ENCODE measurements around the gene CYP2B6.

Gene CYP2B6

DNA sequence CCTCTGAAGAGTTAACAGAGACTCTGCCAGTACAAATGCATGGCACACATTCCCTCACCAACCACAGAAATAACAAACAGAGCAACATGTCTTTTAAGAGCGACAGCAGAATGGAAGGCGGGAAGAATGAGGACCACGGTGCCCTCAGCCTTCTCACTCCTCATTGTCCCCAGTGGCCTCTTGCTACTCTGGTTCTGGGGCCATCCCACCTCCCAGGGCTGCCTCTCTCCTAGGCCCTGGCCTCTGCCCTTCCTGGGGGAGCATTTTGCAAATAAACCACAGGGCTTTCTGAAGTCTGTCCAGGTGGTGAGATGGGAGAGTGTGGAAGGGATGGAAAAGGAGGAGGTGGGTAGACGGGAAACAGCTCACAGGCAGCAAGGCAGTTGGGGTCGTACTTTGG is 28.3 kb downstream of the CYP2B6 start:
- Histone ChIP-seq H3K4me3 (replicated peaks; ENCODE audit: insufficient read depth, low read length) (no peak overlapping the region), H3K27ac (replicated peaks) (no peak overlapping the region), H3K27me3 (ENCODE audit: insufficient read depth, poor library complexity, severe bottlenecking) (no peaks in the 10 kb centered on the region)
- no peak for DNase-seq (ENCODE audit: low read depth in 1 of 2, low spot score in 1 of 2)
- TF ChIP-seq SPI1 (IDR thresholded peaks at IDR 0.05; ENCODE audit: borderline replicate concordance, low read depth) (no peak), GABPA (IDR thresholded peaks at IDR 0.05; ENCODE audit: low read depth) (no peak), POLR2AphosphoS5 (IDR thresholded peaks at IDR 0.05; ENCODE audit: low read depth) (no peak)
- TF ChIP-seq, protein P1, sequence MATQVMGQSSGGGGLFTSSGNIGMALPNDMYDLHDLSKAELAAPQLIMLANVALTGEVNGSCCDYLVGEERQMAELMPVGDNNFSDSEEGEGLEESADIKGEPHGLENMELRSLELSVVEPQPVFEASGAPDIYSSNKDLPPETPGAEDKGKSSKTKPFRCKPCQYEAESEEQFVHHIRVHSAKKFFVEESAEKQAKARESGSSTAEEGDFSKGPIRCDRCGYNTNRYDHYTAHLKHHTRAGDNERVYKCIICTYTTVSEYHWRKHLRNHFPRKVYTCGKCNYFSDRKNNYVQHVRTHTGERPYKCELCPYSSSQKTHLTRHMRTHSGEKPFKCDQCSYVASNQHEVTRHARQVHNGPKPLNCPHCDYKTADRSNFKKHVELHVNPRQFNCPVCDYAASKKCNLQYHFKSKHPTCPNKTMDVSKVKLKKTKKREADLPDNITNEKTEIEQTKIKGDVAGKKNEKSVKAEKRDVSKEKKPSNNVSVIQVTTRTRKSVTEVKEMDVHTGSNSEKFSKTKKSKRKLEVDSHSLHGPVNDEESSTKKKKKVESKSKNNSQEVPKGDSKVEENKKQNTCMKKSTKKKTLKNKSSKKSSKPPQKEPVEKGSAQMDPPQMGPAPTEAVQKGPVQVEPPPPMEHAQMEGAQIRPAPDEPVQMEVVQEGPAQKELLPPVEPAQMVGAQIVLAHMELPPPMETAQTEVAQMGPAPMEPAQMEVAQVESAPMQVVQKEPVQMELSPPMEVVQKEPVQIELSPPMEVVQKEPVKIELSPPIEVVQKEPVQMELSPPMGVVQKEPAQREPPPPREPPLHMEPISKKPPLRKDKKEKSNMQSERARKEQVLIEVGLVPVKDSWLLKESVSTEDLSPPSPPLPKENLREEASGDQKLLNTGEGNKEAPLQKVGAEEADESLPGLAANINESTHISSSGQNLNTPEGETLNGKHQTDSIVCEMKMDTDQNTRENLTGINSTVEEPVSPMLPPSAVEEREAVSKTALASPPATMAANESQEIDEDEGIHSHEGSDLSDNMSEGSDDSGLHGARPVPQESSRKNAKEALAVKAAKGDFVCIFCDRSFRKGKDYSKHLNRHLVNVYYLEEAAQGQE (IDR thresholded peaks at IDR 0.05; ENCODE audit: insufficient replicate concordance, low read depth) = no peak
- TF ChIP-seq, protein P2, sequence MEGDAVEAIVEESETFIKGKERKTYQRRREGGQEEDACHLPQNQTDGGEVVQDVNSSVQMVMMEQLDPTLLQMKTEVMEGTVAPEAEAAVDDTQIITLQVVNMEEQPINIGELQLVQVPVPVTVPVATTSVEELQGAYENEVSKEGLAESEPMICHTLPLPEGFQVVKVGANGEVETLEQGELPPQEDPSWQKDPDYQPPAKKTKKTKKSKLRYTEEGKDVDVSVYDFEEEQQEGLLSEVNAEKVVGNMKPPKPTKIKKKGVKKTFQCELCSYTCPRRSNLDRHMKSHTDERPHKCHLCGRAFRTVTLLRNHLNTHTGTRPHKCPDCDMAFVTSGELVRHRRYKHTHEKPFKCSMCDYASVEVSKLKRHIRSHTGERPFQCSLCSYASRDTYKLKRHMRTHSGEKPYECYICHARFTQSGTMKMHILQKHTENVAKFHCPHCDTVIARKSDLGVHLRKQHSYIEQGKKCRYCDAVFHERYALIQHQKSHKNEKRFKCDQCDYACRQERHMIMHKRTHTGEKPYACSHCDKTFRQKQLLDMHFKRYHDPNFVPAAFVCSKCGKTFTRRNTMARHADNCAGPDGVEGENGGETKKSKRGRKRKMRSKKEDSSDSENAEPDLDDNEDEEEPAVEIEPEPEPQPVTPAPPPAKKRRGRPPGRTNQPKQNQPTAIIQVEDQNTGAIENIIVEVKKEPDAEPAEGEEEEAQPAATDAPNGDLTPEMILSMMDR (IDR thresholded peaks at IDR 0.05; ENCODE audit: insufficient read depth, low read length) = no peak

DNA sequence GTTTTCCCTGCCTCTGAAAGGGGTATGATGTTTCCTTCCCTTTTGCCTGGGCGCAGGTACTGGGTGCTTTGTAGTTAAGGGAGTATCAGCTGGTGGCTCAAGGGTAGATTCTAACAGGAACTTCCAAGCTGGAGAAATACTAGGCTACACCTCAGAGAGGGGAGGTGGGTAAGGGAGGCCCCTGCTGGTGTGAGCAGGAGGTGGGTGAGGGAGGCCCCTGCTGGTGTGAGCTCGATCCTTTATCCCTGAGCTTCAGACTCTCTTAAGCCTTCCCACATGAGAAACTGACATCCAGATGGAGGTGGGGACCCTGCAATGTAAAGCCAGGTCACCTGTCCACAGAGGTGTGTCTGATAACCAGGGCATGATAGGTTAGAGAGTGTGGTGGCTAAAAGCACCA is 32.1 kb downstream of the CYP2B6 start:
- Histone ChIP-seq H3K27ac (replicated peaks) (no peak overlapping the region), H3K27me3 (ENCODE audit: insufficient read depth, poor library complexity, severe bottlenecking) (no peaks in the 10 kb centered on the region), H3K4me3 (replicated peaks; ENCODE audit: insufficient read depth, low read length) (no peak overlapping the region)
- DNase-seq (ENCODE audit: low read depth in 1 of 2, low spot score in 1 of 2) = no peak
- TF ChIP-seq, protein P2 (IDR thresholded peaks at IDR 0.05; ENCODE audit: insufficient read depth, low read length) = no peak
- no peak for TF ChIP-seq SPI1 (IDR thresholded peaks at IDR 0.05; ENCODE audit: borderline replicate concordance, low read depth)
- TF ChIP-seq GABPA (IDR thresholded peaks at IDR 0.05; ENCODE audit: low read depth) = no peak
- no peak for TF ChIP-seq POLR2AphosphoS5 (IDR thresholded peaks at IDR 0.05; ENCODE audit: low read depth)
- TF ChIP-seq, protein P1 (IDR thresholded peaks at IDR 0.05; ENCODE audit: insufficient replicate concordance, low read depth) = no peak

DNA sequence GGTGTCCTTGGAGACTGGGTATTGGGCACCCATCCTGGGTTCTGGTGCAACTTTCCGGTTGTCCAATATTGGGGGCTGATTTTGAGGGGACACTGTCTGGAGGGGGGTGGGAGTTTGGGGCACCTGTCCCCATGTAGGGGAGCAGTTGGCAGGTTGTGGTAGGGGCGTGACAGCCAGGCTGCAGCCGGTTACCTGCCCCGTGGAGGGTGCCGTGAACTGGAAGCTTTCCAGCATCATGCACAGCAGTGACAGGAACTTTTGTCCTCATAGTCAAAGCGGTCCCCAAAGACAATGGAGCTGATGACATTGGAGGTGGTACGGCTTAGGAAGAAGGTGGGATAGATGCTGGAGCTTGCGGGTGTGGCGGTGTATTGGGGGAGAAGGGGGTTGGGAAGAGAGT is 34.3 kb downstream of the CYP2B6 start:
- Histone ChIP-seq H3K4me3 (replicated peaks; ENCODE audit: insufficient read depth, low read length) (no peak overlapping the region), H3K27me3 (ENCODE audit: insufficient read depth, poor library complexity, severe bottlenecking) (no peaks in the 10 kb centered on the region)

More for the DNA sequence above, 34.3 kb downstream of the CYP2B6 start:
- no peak for DNase-seq (ENCODE audit: low read depth in 1 of 2, low spot score in 1 of 2)
- no peak overlapping the region for H3K27ac ChIP-seq (replicated peaks)
- TF ChIP-seq, protein P1 (IDR thresholded peaks at IDR 0.05; ENCODE audit: insufficient replicate concordance, low read depth) = no peak
- TF ChIP-seq POLR2AphosphoS5 (IDR thresholded peaks at IDR 0.05; ENCODE audit: low read depth) (no peak), GABPA (IDR thresholded peaks at IDR 0.05; ENCODE audit: low read depth) (no peak), SPI1 (IDR thresholded peaks at IDR 0.05; ENCODE audit: borderline replicate concordance, low read depth) (no peak)
- TF ChIP-seq, protein P2 (IDR thresholded peaks at IDR 0.05; ENCODE audit: insufficient read depth, low read length) = no peak

Measured in HL-60 (cell line).